IMR-90 (cell line): ENCODE data around the gene LARP1. TPM values are rescaled to one million over a fixed set of nuclear protein-coding genes. Genes with fewer than 3 reads are reported as not detected.

Source experiments
- ATAC-seq: fragments of 200-7000 bp; cut with Tn5 transposase; 2 replicates; pipeline ENCODE4 v1.9.1; 2020; ENCODE audit warnings: low read depth, mild to moderate bottlenecking, moderate library complexity
- BruUV-seq: library from RNA; stranded (reverse); fragments of 400-500 nt; replicated peaks from 2 replicates; lab custom pipeline; 2021; lab: Mats Ljungman, UMichigan
- CTCF ChIA-PET: fragments of 300-600 bp; formaldehyde crosslinking; extraction: SDS; loops from one replicate; lab custom pipeline; 2021; ENCODE audit warnings: antibody characterized with exemption; lab: Yijun Ruan, JAX
- POLR2A ChIA-PET: fragments of 300-600 bp; sonication (Branson Sonifier 250); formaldehyde crosslinking; loops from one replicate; lab custom pipeline; 2022; ENCODE audit warnings: antibody characterized with exemption; ENCODE audit not compliant: unreplicated experiment; lab: Charles Lee
- DNase-seq: peaks from one replicate; pipeline ENCODE4 v3.0.0; 2013
- H2AFZ ChIP-seq: replicated peaks from 2 replicates; pipeline ENCODE3; 2013; ENCODE audit warnings: low read length, mild to moderate bottlenecking; ENCODE audit not compliant: poor library complexity
- H2AK5ac ChIP-seq: 2 replicates; pipeline ENCODE4 v1.6.1; 2013; ENCODE audit warnings: low read depth, low read length, inconsistent platforms
- H2AK9ac ChIP-seq: replicated peaks from 2 replicates; pipeline ENCODE3; 2013; ENCODE audit warnings: mild to moderate bottlenecking, low read depth, low read length, moderate library complexity; ENCODE audit not compliant: poor library complexity
- H2BK120ac ChIP-seq: 2 replicates; pipeline ENCODE4 v1.6.1; 2013; ENCODE audit warnings: low read depth, low read length, inconsistent platforms
- H2BK15ac ChIP-seq: 3 replicates; pipeline ENCODE4 v1.6.1; 2013; ENCODE audit warnings: low read depth, low read length, inconsistent platforms
- H2BK20ac ChIP-seq: 2 replicates; pipeline ENCODE4 v1.6.1; 2013; ENCODE audit warnings: low read depth, mild to moderate bottlenecking, inconsistent platforms, low read length, moderate library complexity
- H2BK5ac ChIP-seq: 2 replicates; pipeline ENCODE4 v1.6.1; 2013; ENCODE audit warnings: mild to moderate bottlenecking, low read depth, low read length, inconsistent platforms; ENCODE audit not compliant: poor library complexity, severe bottlenecking
- H3K14ac ChIP-seq: replicated peaks from 2 replicates; pipeline ENCODE4 v1.6.1; 2013; ENCODE audit warnings: low read depth, low read length, inconsistent platforms
- H3K18ac ChIP-seq: 2 replicates; pipeline ENCODE4 v1.6.1; 2013; ENCODE audit warnings: low read depth, low read length, control low read depth
- H3K23ac ChIP-seq: 2 replicates; pipeline ENCODE4 v1.6.1; 2013; ENCODE audit warnings: low read depth, low read length, inconsistent platforms
- H3K27ac ChIP-seq: 2 replicates; pipeline ENCODE4 v1.5.1; 2013; ENCODE audit warnings: mild to moderate bottlenecking, control low read depth, low read length; ENCODE audit not compliant: insufficient read depth
- H3K27me3 ChIP-seq: 2 replicates; pipeline ENCODE4 v1.6.1; 2013; ENCODE audit warnings: low read length; ENCODE audit not compliant: control insufficient read depth, insufficient read depth
- H3K36me3 ChIP-seq: 2 replicates; pipeline ENCODE4 v1.6.1; 2013; ENCODE audit warnings: low read length, mixed read lengths; ENCODE audit not compliant: control insufficient read depth, insufficient read depth
- H3K4ac ChIP-seq: 2 replicates; pipeline ENCODE4 v1.6.1; 2013; ENCODE audit warnings: low read depth, low read length, inconsistent platforms
- H3K4me1 ChIP-seq: 2 replicates; pipeline ENCODE4 v1.6.1; 2013; ENCODE audit warnings: low read length, mixed read lengths; ENCODE audit not compliant: control insufficient read depth, insufficient read depth
- H3K4me2 ChIP-seq: 2 replicates; pipeline ENCODE4 v1.6.1; 2013; ENCODE audit warnings: low read depth, mild to moderate bottlenecking, control low read depth, low read length, moderate library complexity
- H3K4me3 ChIP-seq: 2 replicates; pipeline ENCODE4 v1.5.1; 2013; ENCODE audit warnings: low read depth, mild to moderate bottlenecking, control low read depth, low read length, moderate library complexity; ENCODE audit not compliant: insufficient read depth
- H3K56ac ChIP-seq: 2 replicates; pipeline ENCODE4 v1.6.1; 2013; ENCODE audit warnings: low read length, inconsistent platforms; ENCODE audit not compliant: insufficient read depth; ENCODE audit errors: extremely low read depth
- H3K79me1 ChIP-seq, 2 experiments: 2 replicates each; pipeline ENCODE4 v1.6.1; 2013; ENCODE audit warnings: low read length in 2 of 2, inconsistent platforms in 1 of 2, low read depth in 1 of 2
- H3K9ac ChIP-seq: 2 replicates; pipeline ENCODE4 v1.6.1; 2013; ENCODE audit warnings: low read depth, low read length, control low read depth
- H3K9me1 ChIP-seq: 2 replicates; pipeline ENCODE4 v1.6.1; 2013; ENCODE audit warnings: low read length, inconsistent platforms; ENCODE audit not compliant: insufficient read depth
- H3K9me3 ChIP-seq: 2 replicates; pipeline ENCODE4 v1.6.1; 2013; ENCODE audit warnings: low read length; ENCODE audit not compliant: control insufficient read depth, insufficient read depth
- H4K20me1 ChIP-seq: 2 replicates; pipeline ENCODE4 v1.6.1; 2013; ENCODE audit warnings: low read length, inconsistent platforms; ENCODE audit not compliant: insufficient read depth
- H4K5ac ChIP-seq: 2 replicates; pipeline ENCODE4 v1.6.1; 2013; ENCODE audit warnings: mild to moderate bottlenecking, low read depth, low read length, control low read depth
- H4K8ac ChIP-seq, 2 experiments: 2 replicates each; pipeline ENCODE4 v1.6.1; 2013; ENCODE audit warnings: low read depth in 2 of 2, low read length in 2 of 2, control low read depth in 1 of 2, inconsistent platforms in 1 of 2
- H4K91ac ChIP-seq: 2 replicates; pipeline ENCODE4 v1.6.1; 2013; ENCODE audit warnings: low read depth, low read length, inconsistent platforms; ENCODE audit not compliant: insufficient read depth
- CHD1 ChIP-seq: IDR thresholded peaks from 2 replicates; pipeline ENCODE4 v1.6.1; 2012; ENCODE audit warnings: low read depth, low read length, improper control_type of control experiment
- FOS ChIP-seq: fragments of 150-350 bp; IDR thresholded peaks from 2 replicates; pipeline ENCODE4 v1.6.1; 2016; ENCODE audit warnings: low read depth, low read length
- MAZ ChIP-seq: IDR thresholded peaks from 2 replicates; pipeline ENCODE4 v1.6.1; 2012; ENCODE audit warnings: low read depth, mild to moderate bottlenecking, low read length, improper control_type of control experiment, moderate library complexity, borderline replicate concordance
- MXI1 ChIP-seq: IDR thresholded peaks from 2 replicates; pipeline ENCODE4 v1.6.1; 2012; ENCODE audit warnings: low read depth, mild to moderate bottlenecking, low read length, moderate library complexity, borderline replicate concordance
- RAD21 ChIP-seq: IDR thresholded peaks from 2 replicates; pipeline ENCODE4 v1.6.1; 2012; ENCODE audit warnings: low read length, improper control_type of control experiment
- WGBS, 2 experiments: methylation state at CpG; one replicate each; pipeline versions ENCODE4 v1.1.5 to v1.1.7; 2013; ENCODE audit warnings: missing lambda C conversion rate in 2 of 2; ENCODE audit not compliant: insufficient read length in 1 of 2; ENCODE audit errors: extremely low coverage in 2 of 2; 5-methylcytosine and 5-hydroxymethylcytosine counted together
- dilution Hi-C: fragments of 300-500 bp; cut with HindIII; formaldehyde crosslinking; loops from one replicate; pipeline ENCODE4 v1.14.3; 2018; ENCODE audit warnings: low sequenced_read_pairs; ENCODE audit not compliant: unreplicated experiment
- in situ Hi-C: fragments of 300-500 bp; cut with MboI; formaldehyde crosslinking; loops from 3 replicates; pipeline ENCODE4 v1.14.3; 2019; ENCODE audit warnings: low sequenced_read_pairs, inconsistent platforms, mixed read lengths
- intact Hi-C: fragments of 100-400 bp; cut with micrococcal nuclease; formaldehyde crosslinking; loops from 2 replicates; pipeline ENCODE4 v1.10.0; 2022
- polyA plus RNA-seq, 3 experiments: library from polyadenylated mRNA; depleted of rRNA; stranded (reverse); fragments of >200 nt; gene quantifications; 2 replicates each; pipeline ENCODE4 v1.2.3, GENCODE V29; 2012; ENCODE audit warnings: low replicate concordance in 1 of 3
- total RNA-seq: library from RNA; depleted of rRNA; stranded (reverse); fragments of >200 nt; gene quantifications from 2 replicates; pipeline ENCODE4 v1.2.3, GENCODE V29; 2012
- TF ChIP-seq, protein P1 (sequence below): fragments of 150-350 bp; IDR thresholded peaks from 2 replicates; pipeline ENCODE4 v1.6.1; 2017; ENCODE audit warnings: mild to moderate bottlenecking, antibody characterized with exemption, low read length, low read depth

LARP1 gene
- total and polyA plus RNA-seq, 2 of the 4 experiments (the other 2 are of a cell fraction) = 47.3 to 77.4 TPM

- H3K27me3 ChIP-seq = no peaks in the 10 kb centered on the region
- H3K56ac ChIP-seq = no peak overlapping the region
- no peak overlapping the region for H2BK120ac ChIP-seq
- no peak overlapping the region for H3K27ac ChIP-seq
- H2AK9ac ChIP-seq = peak overlapping the region; percentile 51
- intact Hi-C loops (loop anchor here (5.0 kb wide), 1 partner anchor 469 kb away; no protein-coding TSS in a partner anchor), dilution Hi-C loops (no loop called here), in situ Hi-C loops (no loop called here)
- H3K36me3 ChIP-seq = no peaks in the 10 kb centered on the region
- H4K20me1 ChIP-seq = no peaks in the 10 kb centered on the region
- BruUV-seq = no TSS peak
- no peak overlapping the region for H2BK5ac ChIP-seq
- no peak overlapping the region for H4K8ac ChIP-seq
- no peak overlapping the region for H2BK20ac ChIP-seq
- no peak overlapping the region for H2AFZ ChIP-seq
- no peak overlapping the region for H3K14ac ChIP-seq
- no peak overlapping the region for H3K9ac ChIP-seq
- WGBS, 2 experiments = 92% methylated on average over 2 of the region's 4 CpGs; no CpG with 5 or more reads in 1 of the 2 experiments
- POLR2A ChIA-PET = no interaction called here
- no peak overlapping the region for H2AK5ac ChIP-seq
- peaks cover 3% of the 10 kb centered on the region; the same call in 1 of the 2 replicates for H3K9me1 ChIP-seq
- H3K4ac ChIP-seq = no peak overlapping the region
- no peak for TF ChIP-seq MXI1
- TF ChIP-seq FOS = no peak
- no peak for TF ChIP-seq MAZ
- no peak for TF ChIP-seq CHD1
- TF ChIP-seq, protein P1, sequence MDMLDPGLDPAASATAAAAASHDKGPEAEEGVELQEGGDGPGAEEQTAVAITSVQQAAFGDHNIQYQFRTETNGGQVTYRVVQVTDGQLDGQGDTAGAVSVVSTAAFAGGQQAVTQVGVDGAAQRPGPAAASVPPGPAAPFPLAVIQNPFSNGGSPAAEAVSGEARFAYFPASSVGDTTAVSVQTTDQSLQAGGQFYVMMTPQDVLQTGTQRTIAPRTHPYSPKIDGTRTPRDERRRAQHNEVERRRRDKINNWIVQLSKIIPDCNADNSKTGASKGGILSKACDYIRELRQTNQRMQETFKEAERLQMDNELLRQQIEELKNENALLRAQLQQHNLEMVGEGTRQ = no peak
- no peak for TF ChIP-seq RAD21
- no peaks in the 10 kb centered on the region for H3K9me3 ChIP-seq
- ATAC-seq = no peak
- no peak overlapping the region for H3K18ac ChIP-seq
- no peak overlapping the region for H2BK15ac ChIP-seq
- CTCF ChIA-PET = no interaction called here
- DNase-seq = no peak
- H3K79me1 ChIP-seq = no peaks in the 10 kb centered on the region
- no peak overlapping the region for H4K5ac ChIP-seq
- H3K4me2 ChIP-seq = no peak overlapping the region
- peaks cover 7% of the 10 kb centered on the region; the same call in 1 of the 2 replicates for H3K4me1 ChIP-seq
- H4K91ac ChIP-seq = no peak overlapping the region
- no peak overlapping the region for H3K23ac ChIP-seq
- H3K4me3 ChIP-seq = no peak overlapping the region
Observed at GRCh38 chr5:154741415-154741814, 13.8 kb upstream of the LARP1 start.
